ENCODE results near the gene PCNP.
"Not testable (repeated sequence)": the region's sequence is repeated elsewhere in the genome, so short reads cannot be mapped to it uniquely, and the experiment has no call there.

The PCNP gene

GRCh38 chr3:101573449-101574387 is at the start of gene PCNP:
Gene PCNP (plus strand): TSS chr3:101574180. CDS start chr3:101574216, 36 bp downstream.
- peak; percentile 99 for DNase-seq (ENCODE audit: low read depth, low spot score)

- no peak for DNase-seq (ENCODE audit: low read depth, low spot score)
These were observed 46.5 kb upstream of the PCNP start for GRCh38 chr3:101527441-101527840.

- DNase-seq (ENCODE audit: low read depth, low spot score), result no peak
These were observed 46.1 kb upstream of the PCNP start for GRCh38 chr3:101527906-101528305.

- no peak for DNase-seq (ENCODE audit: low read depth, low spot score)
These were observed 43.9 kb upstream of the PCNP start for GRCh38 chr3:101529816-101530685.

GRCh38 chr3:101530686-101531047 is 43.3 kb upstream of the PCNP start:
- no peak for DNase-seq (ENCODE audit: low read depth, low spot score)

- no peak for DNase-seq (ENCODE audit: low read depth, low spot score)
These were observed 42.4 kb upstream of the PCNP start for GRCh38 chr3:101531473-101532086.

GRCh38 chr3:101532783-101533602 is 41.0 kb upstream of the PCNP start:
- DNase-seq (ENCODE audit: low read depth, low spot score), result no peak

- DNase-seq (ENCODE audit: low read depth, low spot score), result no peak
These were observed 40.4 kb upstream of the PCNP start for GRCh38 chr3:101533603-101533968.

- no peak for DNase-seq (ENCODE audit: low read depth, low spot score)
These were observed 38.8 kb upstream of the PCNP start for GRCh38 chr3:101535221-101535620.

- DNase-seq (ENCODE audit: low read depth, low spot score), result no peak
These were observed 37.7 kb upstream of the PCNP start for GRCh38 chr3:101536266-101536665.

GRCh38 chr3:101536955-101537354 is 37.0 kb upstream of the PCNP start:
- not testable (repeated sequence) for DNase-seq (ENCODE audit: low read depth, low spot score)

GRCh38 chr3:101542957-101543356 is 31.0 kb upstream of the PCNP start:
- no peak for DNase-seq (ENCODE audit: low read depth, low spot score)

GRCh38 chr3:101544161-101544850 is 29.7 kb upstream of the PCNP start:
- no peak for DNase-seq (ENCODE audit: low read depth, low spot score)

GRCh38 chr3:101548527-101549105 is 25.4 kb upstream of the PCNP start:
- DNase-seq (ENCODE audit: low read depth, low spot score), result no peak

GRCh38 chr3:101549473-101549872 is 24.5 kb upstream of the PCNP start:
- DNase-seq (ENCODE audit: low read depth, low spot score), result no peak

- DNase-seq (ENCODE audit: low read depth, low spot score), result not testable (repeated sequence)
These were observed 22.5 kb upstream of the PCNP start for GRCh38 chr3:101551359-101552081.

- not testable (repeated sequence) for DNase-seq (ENCODE audit: low read depth, low spot score)
These were observed 20.6 kb upstream of the PCNP start for GRCh38 chr3:101553381-101553780.

- no peak for DNase-seq (ENCODE audit: low read depth, low spot score)
These were observed 17.9 kb upstream of the PCNP start for GRCh38 chr3:101556064-101556463.

GRCh38 chr3:101561630-101562328 is 12.2 kb upstream of the PCNP start, which contains the start of gene TRMT10C:
Gene TRMT10C (plus strand): TSS chr3:101561868. CDS start chr3:101564782, 2,914 bp downstream.
- DNase-seq (ENCODE audit: low read depth, low spot score), result peak; percentile 97
